ENCODE measurements around the gene SLC41A3.
"Not testable (repeated sequence)": the region's sequence is repeated elsewhere in the genome, so short reads cannot be mapped to it uniquely, and the experiment has no call there.

The SLC41A3 gene

DNA sequence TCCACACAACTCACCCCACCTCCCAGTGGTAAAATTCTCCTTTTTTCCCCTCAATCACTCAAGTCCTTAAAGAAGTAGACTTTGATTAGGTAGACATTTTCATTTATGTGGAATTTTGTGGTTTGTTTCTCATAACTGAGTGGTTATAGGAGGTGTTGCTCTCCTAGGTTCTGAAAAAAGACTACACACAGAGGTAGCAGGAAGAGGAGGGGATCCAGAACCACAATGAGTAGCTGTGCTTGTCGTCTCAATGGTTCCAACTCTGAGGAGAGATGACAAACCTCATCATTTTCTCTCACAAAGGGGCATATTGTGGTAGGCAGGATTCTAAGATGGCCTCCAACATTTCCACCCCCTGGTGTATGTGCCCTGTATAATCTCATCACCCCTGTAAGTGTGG lies 120.1 kb downstream of the SLC41A3 start:
- in situ Hi-C loops (cut with MboI; ENCODE audit: low sequenced_read_pairs), result not testable (repeated sequence)

DNA sequence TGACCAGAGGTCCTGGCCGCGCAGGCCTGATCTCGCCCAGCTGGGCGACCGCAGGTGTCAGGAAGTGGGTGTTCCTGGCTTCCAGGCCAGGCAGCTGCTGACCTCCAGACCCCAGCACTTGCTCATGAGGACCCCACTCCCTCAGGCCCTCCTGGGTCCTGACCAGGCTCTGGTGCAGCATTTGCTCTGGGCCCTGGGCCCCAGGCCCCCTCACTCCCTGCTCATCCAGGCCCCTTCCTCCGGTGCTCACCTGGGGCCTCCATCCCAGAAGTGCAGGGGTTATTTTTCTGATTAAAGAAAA lies 122.7 kb downstream of the SLC41A3 start:
- in situ Hi-C loops (cut with MboI; ENCODE audit: low sequenced_read_pairs), result no loop called here

DNA sequence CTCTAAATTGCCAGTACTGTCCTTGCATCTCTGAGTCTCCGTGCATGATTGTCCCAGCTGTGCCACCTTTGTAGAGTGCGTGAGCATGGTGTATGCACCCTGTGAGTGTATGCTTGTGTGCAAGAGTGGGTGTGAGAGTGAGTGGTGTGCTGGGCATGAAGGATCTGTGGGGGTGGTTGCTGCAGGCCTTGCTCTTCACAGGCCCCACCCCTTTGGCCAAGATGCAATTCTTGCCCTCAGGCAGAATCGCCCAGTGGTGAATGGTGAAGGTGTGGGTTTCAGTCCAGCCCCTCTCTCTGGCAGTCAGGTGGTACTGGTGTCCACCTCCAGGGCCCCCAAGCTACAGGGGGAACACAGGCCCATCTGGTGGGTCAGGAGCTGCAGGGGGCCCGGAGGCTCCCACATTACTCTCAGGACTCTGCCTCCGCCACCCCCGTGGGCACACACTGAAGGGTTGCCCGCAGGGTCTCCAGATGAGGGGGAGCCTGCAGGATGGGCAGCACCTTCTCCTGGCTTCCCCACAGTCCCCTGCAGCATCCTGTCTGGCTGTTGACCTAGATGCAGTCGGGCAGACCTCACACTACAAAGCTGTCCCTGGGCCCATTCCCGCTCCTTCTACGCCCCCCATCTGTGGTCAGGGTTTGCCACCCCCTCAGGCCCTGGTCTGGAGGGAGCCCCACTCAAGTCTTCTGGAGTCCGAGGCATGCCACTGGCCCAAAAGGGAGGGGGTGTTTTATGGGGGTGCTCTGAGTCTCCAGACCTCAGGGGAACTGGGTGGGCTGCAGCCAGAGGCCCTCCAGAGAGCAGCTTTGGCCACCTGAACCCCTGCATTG lies 123.3 kb downstream of the SLC41A3 start:
- in situ Hi-C loops (cut with MboI; ENCODE audit: low sequenced_read_pairs), result no loop called here

DNA sequence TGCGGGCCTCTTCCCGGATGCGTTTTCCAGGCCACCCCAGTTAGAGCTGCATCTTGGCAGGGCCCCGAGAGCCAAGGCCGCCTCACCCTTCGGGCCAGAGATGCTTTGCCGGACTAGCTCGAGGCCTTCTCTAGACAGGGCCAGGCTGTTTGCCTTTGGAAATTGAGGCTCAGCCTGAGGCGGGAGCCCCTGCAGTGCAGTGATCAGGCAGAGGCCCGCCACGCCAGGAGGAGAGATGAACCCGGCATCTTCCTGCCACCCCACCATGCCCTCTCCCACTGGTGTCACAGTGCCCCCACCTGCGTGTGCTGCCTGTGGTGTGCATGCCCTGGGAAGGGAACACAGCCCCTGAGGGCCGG lies 123.9 kb downstream of the SLC41A3 start:
- in situ Hi-C loops (cut with MboI; ENCODE audit: low sequenced_read_pairs), result no loop called here

DNA sequence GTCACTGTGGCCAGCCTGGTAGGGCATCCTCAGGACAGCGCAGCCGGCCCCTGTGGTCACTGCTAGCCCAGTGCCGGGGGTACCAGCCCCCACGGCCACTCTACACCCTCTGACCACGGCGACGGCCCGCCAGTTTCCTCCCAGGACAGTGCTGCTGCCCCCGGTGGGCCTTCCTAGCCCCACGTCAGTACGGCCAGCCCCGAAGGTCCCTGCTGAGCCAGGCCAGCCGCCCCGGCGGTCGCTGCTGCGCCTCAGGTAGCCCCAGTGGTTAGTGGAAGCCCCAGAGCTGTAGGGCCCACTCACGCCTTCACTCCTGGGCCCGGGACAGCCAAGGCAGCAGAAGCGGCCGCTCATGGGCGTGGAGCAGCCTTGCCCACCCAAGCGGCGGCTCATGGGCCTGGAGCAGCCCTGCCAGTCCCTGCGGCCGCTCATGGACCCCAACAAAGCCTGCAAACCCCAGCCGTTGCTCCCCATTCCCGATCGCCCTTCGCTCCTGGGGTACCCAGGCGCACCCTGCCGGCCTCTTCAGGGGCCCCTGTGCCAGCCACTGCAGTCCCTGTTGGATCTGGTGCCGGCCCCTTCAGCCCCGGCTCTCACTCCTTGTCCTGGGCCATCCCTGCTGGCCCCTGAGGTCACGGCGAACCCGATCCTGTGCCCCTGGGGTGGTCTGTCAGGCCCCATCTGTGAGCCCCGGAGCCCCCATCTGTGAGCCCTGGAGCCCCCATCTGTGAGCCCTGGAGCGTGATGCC lies 124.4 kb downstream of the SLC41A3 start:
- in situ Hi-C loops (cut with MboI; ENCODE audit: low sequenced_read_pairs), result no loop called here

DNA sequence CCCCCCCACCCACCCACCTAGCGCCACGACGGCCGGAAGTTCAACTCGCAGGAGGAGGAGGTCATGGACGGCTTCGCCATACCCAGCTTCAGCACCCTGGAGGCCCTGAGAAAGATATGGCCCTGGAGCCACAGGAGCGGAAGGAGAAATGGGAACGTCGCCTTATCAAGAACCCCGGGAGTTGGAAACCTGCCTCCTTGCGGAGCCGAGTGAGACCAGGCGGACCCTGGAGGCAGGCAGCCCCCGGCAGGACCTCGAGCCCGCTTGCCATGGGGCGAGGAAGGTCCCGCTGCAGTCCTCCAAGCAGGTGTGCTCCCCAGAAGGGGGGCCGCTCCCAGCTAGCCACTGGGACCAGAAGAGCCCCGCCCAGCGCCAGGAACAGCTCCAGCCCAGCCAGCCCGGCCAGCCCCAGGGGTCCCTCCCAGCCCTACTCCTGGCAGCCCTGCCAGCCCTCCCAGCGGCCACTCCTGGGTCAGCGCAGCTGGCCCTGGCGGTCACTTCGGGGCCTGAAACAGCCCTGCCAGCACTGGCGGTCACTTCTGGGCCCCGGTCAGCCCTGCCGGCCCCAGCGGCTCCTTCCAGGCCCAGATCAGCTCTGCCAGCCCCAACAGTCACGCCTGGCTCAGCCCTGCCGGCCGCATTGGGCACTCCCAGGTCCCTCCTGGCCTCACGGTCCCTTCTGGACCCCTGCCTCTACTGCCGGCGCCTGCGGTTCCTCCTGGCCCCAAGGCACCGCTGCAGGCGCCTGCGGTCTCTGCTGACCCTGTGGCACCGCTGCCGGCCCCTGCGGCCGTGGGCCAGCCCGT lies 125.2 kb downstream of the SLC41A3 start:
- in situ Hi-C loops (cut with MboI; ENCODE audit: low sequenced_read_pairs), result no loop called here

DNA sequence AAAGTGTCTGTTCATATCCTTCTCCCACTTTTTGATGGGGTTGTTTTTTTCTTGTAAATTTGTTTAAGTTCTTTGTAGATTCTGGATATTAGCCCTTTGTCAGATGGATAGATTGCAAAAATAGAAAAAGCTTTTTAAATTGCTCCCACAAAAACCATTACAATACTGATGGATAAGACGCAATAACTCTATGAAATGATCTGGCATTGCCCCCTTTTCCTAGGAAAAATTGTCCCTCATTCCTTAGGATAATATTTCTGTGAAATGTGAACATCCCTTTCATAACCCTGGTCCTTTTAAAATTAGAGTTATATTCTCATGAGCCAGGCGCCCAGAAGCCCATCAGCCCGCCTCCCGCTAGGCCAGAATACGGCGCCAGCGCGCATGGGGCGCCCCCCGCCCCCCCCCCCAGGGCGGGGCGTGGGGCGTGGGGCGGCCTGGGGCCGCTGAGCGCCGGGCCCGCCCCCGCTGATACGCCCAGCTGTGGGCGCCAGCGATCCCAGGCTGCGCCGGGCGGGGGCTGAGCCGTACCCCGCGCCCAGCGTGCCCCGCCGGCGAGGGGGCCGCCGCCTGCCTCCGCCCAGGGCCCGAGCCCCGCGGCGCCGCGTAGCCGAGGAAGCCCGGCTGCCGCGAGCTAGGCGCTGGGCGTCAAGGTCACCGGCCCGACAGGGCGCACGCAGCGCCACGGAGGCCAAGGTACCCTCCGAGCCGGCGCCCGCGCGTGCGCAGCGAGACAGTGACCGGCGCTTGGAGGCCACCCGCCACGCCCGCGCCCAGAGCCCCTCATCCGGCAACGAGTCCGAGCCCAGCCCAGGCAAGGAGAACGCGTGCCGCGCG lies 126.0 kb downstream of the SLC41A3 start:
- in situ Hi-C loops (cut with MboI; ENCODE audit: low sequenced_read_pairs), result no loop called here

DNA sequence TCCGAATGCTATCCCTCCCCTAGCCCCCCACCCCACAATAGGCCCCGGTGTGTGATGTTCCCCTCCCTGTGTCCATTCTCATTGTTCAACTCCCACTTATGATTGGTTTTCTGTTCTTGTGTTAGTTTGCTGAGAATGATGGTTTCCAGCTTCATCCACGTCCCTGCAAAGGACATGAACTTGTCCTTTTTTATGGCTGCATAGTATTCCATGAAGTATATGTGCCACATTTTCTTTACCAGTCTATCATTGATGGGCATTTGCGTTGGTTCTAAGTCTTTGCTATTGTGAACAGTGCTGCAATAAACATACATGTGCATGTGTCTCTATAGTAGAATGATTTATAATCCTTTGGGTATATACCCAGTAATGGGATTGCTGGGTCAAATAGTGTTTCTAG lies 126.9 kb downstream of the SLC41A3 start:
- in situ Hi-C loops (cut with MboI; ENCODE audit: low sequenced_read_pairs), result not testable (repeated sequence)

Measured in hTERT RPE-1 (cell line).